DND-41 (cell line): ENCODE data around the gene FOXJ3.

Experiments
- ATAC-seq: fragments of 200-7000 bp; cut with Tn5 transposase; 3 replicates; pipeline ENCODE4 v1.9.1; 2021; ENCODE audit warnings: low read depth; ENCODE audit not compliant: insufficient read depth
- DNase-seq: peaks from one replicate; pipeline ENCODE4 v3.0.0-alpha.2; 2020
- H2AFZ ChIP-seq: 2 replicates; pipeline ENCODE4 v1.6.0; 2012; ENCODE audit warnings: low read depth, low read length
- H3K27ac ChIP-seq: 2 replicates; pipeline ENCODE4 v1.5.1; 2012; ENCODE audit warnings: low read length, inconsistent platforms
- H3K27me3 ChIP-seq: fragments of 200-600 bp; sonication (generic); 2 replicates; pipeline ENCODE4 v1.6.0; 2012; ENCODE audit warnings: low read length, mild to moderate bottlenecking, inconsistent platforms; ENCODE audit not compliant: insufficient read depth, poor library complexity
- H3K36me3 ChIP-seq: 2 replicates; pipeline ENCODE4 v1.5.1; 2012; ENCODE audit warnings: low read length, inconsistent platforms; ENCODE audit not compliant: insufficient read depth
- H3K4me1 ChIP-seq: 2 replicates; pipeline ENCODE4 v1.5.1; 2012; ENCODE audit warnings: mild to moderate bottlenecking, low read length; ENCODE audit not compliant: insufficient read depth
- H3K4me2 ChIP-seq: 2 replicates; pipeline ENCODE4 v1.6.0; 2012; ENCODE audit warnings: mild to moderate bottlenecking, moderate library complexity, low read length, inconsistent platforms; ENCODE audit not compliant: insufficient read depth
- H3K4me3 ChIP-seq, 2 experiments: fragments of 200-600 bp in 1 of 2; shearing (Covaris generic) in 1 of 2; 2 replicates each; pipeline ENCODE4 v1.5.1; 2012 to 2016; ENCODE audit warnings: inconsistent platforms in 2 of 2, low read length in 2 of 2, mild to moderate bottlenecking in 2 of 2, low read depth in 1 of 2, moderate library complexity in 1 of 2
- H3K79me2 ChIP-seq: 2 replicates; pipeline ENCODE4 v1.6.0; 2012; ENCODE audit warnings: low read length, inconsistent platforms; ENCODE audit not compliant: insufficient read depth
- H3K9ac ChIP-seq: 2 replicates; pipeline ENCODE4 v1.6.0; 2012; ENCODE audit warnings: low read depth, mild to moderate bottlenecking, inconsistent platforms, low read length, moderate library complexity
- H3K9me3 ChIP-seq: 2 replicates; pipeline ENCODE4 v1.5.1; 2012; ENCODE audit warnings: low read length, moderate library complexity, mild to moderate bottlenecking, inconsistent platforms; ENCODE audit not compliant: insufficient read depth, severe bottlenecking
- H4K20me1 ChIP-seq: 2 replicates; pipeline ENCODE4 v1.6.0; 2012; ENCODE audit warnings: low read length; ENCODE audit not compliant: insufficient read depth
- CTCF ChIP-seq: IDR thresholded peaks from 2 replicates; pipeline ENCODE4 v1.5.1; 2012; ENCODE audit warnings: borderline replicate concordance, low read length, moderate library complexity, mild to moderate bottlenecking; ENCODE audit not compliant: poor library complexity, severe bottlenecking; ENCODE audit errors: extremely low read depth
- EZH2 ChIP-seq: IDR thresholded peaks from 3 replicates; pipeline ENCODE4 v1.6.1; 2012; ENCODE audit warnings: borderline replicate concordance, low read depth, mild to moderate bottlenecking, moderate library complexity, low read length, inconsistent platforms; ENCODE audit not compliant: severe bottlenecking

Gene FOXJ3

DNA sequence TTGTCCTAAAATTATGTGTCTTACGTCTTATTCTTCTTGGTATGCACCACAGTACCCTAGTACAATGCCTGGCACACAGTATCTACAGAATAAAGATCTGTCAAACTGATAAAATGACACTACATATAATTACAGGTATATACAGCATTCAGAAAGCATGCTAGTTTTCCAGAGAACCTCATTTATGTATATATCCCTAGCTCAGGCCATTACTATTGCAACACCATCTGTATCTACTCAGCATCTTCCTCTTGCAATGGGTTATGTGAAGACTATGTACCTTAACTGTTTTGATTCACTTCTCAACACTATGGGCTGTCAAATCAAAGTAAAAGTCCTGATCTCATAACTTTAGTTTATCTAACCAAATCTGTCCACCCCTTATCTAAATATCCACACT, 112.0 kb downstream of the FOXJ3 start:
- no peak overlapping the region for H2AFZ ChIP-seq
- no peaks in the 10 kb centered on the region for H3K27me3 ChIP-seq
- H3K36me3 ChIP-seq = peaks cover 19% of the 10 kb centered on the region; the same call in 1 of the 2 replicates
- H3K9me3 ChIP-seq = no peaks in the 10 kb centered on the region
- H3K4me3 ChIP-seq = no peak overlapping the region
- no peak overlapping the region for H3K9ac ChIP-seq
- H4K20me1 ChIP-seq = peaks cover 2% of the 10 kb centered on the region; the same call in 1 of the 2 replicates
- TF ChIP-seq EZH2 (no peak), CTCF (no peak)
- H3K4me2 ChIP-seq = no peak overlapping the region
- peaks cover 29% of the 10 kb centered on the region for H3K79me2 ChIP-seq
- DNase-seq (no peak), ATAC-seq (no peak)
- no peak overlapping the region for H3K27ac ChIP-seq
- no peaks in the 10 kb centered on the region for H3K4me1 ChIP-seq

GRCh38 chr1:42221952-42222606, 113.0 kb downstream of the FOXJ3 start:
- Histone ChIP-seq H3K27ac (no peak overlapping the region), H3K27me3 (no peaks in the 10 kb centered on the region), H3K4me2 (no peak overlapping the region), H3K9me3 (no peaks in the 10 kb centered on the region), H3K36me3 (peaks cover 19% of the 10 kb centered on the region; the same call in 1 of the 2 replicates), H2AFZ (no peak overlapping the region), H3K4me3 (no peak overlapping the region), H3K79me2 (peaks cover 32% of the 10 kb centered on the region), H3K4me1 (no peaks in the 10 kb centered on the region), H3K9ac (no peak overlapping the region), H4K20me1 (peaks cover 2% of the 10 kb centered on the region; the same call in 1 of the 2 replicates)
- TF ChIP-seq CTCF (no peak), EZH2 (no peak)
- DNase-seq = no peak
- ATAC-seq = no peak

- H3K36me3 ChIP-seq = peaks cover 15% of the 10 kb centered on the region; the same call in 1 of the 2 replicates
- peaks cover 30% of the 10 kb centered on the region; the same call in 1 of the 2 replicates for H3K79me2 ChIP-seq
- no peaks in the 10 kb centered on the region for H3K4me1 ChIP-seq
- peaks cover 2% of the 10 kb centered on the region; the same call in 1 of the 2 replicates for H4K20me1 ChIP-seq
- no peaks in the 10 kb centered on the region for H3K27me3 ChIP-seq
- ATAC-seq = no peak
- no peaks in the 10 kb centered on the region for H3K9me3 ChIP-seq
- no peak overlapping the region for H3K9ac ChIP-seq
- no peak overlapping the region for H3K4me3 ChIP-seq
- H3K4me2 ChIP-seq = no peak overlapping the region
- TF ChIP-seq EZH2 = no peak
- TF ChIP-seq CTCF = no peak
- H3K27ac ChIP-seq = no peak overlapping the region
- H2AFZ ChIP-seq = no peak overlapping the region
- DNase-seq = no peak
Observed at GRCh38 chr1:42221456-42221855, 113.6 kb downstream of the FOXJ3 start.
